Smooth muscle cell (in vitro differentiated cells): ENCODE measurements around the gene NEGR1. TPM values are rescaled to one million over a fixed set of nuclear protein-coding genes. Genes with fewer than 3 reads are reported as not detected.

Experiments used
- DNase-seq: peaks from one replicate; lab custom pipeline; 2025; ENCODE audit not compliant: unreplicated experiment; lab: John Stamatoyannopoulos, UW
- H2AFZ ChIP-seq: fragments of 200-600 bp; sonication (generic); 2 replicates; pipeline ENCODE4 v1.6.0; 2016; ENCODE audit warnings: antibody characterized with exemption, low read depth, mild to moderate bottlenecking
- H3F3A ChIP-seq: fragments of 200-600 bp; sonication (generic); 2 replicates; pipeline ENCODE4 v1.6.0; 2017; ENCODE audit warnings: antibody characterized with exemption, low read depth
- H3K27ac ChIP-seq: fragments of 200-600 bp; sonication (generic); 2 replicates; pipeline ENCODE4 v1.5.1; 2016; ENCODE audit warnings: low read depth, mild to moderate bottlenecking
- H3K27me3 ChIP-seq: fragments of 200-600 bp; sonication (generic); 2 replicates; pipeline ENCODE4 v1.6.1; 2016; ENCODE audit warnings: low read depth, mild to moderate bottlenecking
- H3K36me3 ChIP-seq: fragments of 200-600 bp; sonication (generic); 2 replicates; pipeline ENCODE4 v1.5.1; 2016; ENCODE audit warnings: low read depth
- H3K4me1 ChIP-seq: fragments of 200-600 bp; sonication (generic); 2 replicates; pipeline ENCODE4 v1.5.1; 2016; ENCODE audit warnings: low read depth
- H3K4me2 ChIP-seq: fragments of 200-600 bp; sonication (generic); 2 replicates; pipeline ENCODE4 v1.6.0; 2016; ENCODE audit warnings: mild to moderate bottlenecking
- H3K4me3 ChIP-seq: fragments of 200-600 bp; sonication (generic); 2 replicates; pipeline ENCODE4 v1.5.1; 2016; ENCODE audit warnings: mild to moderate bottlenecking
- H3K79me2 ChIP-seq: fragments of 200-600 bp; sonication (generic); 2 replicates; pipeline ENCODE4 v1.6.0; 2016; ENCODE audit warnings: low read depth, mild to moderate bottlenecking
- H3K9ac ChIP-seq: fragments of 200-600 bp; sonication (generic); 2 replicates; pipeline ENCODE4 v1.6.0; 2016; ENCODE audit warnings: low read depth
- H3K9me3 ChIP-seq: fragments of 200-600 bp; sonication (generic); replicated peaks from 2 replicates; pipeline ENCODE4 v1.5.1; 2016; ENCODE audit warnings: low read depth
- H4K20me1 ChIP-seq: fragments of 200-600 bp; sonication (generic); 2 replicates; pipeline ENCODE4 v1.6.0; 2016; ENCODE audit warnings: low read depth
- CTCF ChIP-seq: fragments of 200-600 bp; sonication (generic); IDR thresholded peaks from 2 replicates; pipeline ENCODE4 v1.5.1; 2017; ENCODE audit warnings: borderline replicate concordance, mild to moderate bottlenecking, antibody characterized with exemption; ENCODE audit not compliant: insufficient read depth, poor library complexity, severe bottlenecking
- WGBS: methylation state at CpG from one replicate; pipeline ENCODE4 v1.1.7; 2016; ENCODE audit warnings: low lambda C conversion rate; 5-methylcytosine and 5-hydroxymethylcytosine counted together
- polyA plus RNA-seq: library from polyadenylated mRNA; unstranded; fragments of >200 nt; fragmentation: Nextera tagmentation; extraction: Ambion mirVana; gene quantifications from 2 replicates; pipeline ENCODE4 v1.2.1, GENCODE V29; 2016
- total RNA-seq: library from RNA; depleted of rRNA; stranded (reverse); fragments of >200 nt; gene quantifications from 2 replicates; pipeline ENCODE4 v1.2.3, GENCODE V29; 2014

NEGR1 gene
- total and polyA plus RNA-seq, 2 experiments from 2014 or later = 0.02 to 0.09 TPM

GRCh38 chr1:71778940-71779339 lies 503.4 kb downstream of the NEGR1 start:
- Histone ChIP-seq H3F3A (no peaks in the 10 kb centered on the region), H4K20me1 (no peaks in the 10 kb centered on the region), H2AFZ (no peak overlapping the region), H3K9me3 (no peaks in the 10 kb centered on the region), H3K27ac (no peak overlapping the region), H3K4me3 (no peak overlapping the region), H3K27me3 (no peaks in the 10 kb centered on the region), H3K9ac (no peak overlapping the region), H3K4me2 (no peak overlapping the region), H3K4me1 (no peaks in the 10 kb centered on the region), H3K79me2 (no peaks in the 10 kb centered on the region), H3K36me3 (no peaks in the 10 kb centered on the region)
- DNase-seq = no peak
- 68% methylated on average over 1 of the region's 1 CpG for WGBS
- no peak for TF ChIP-seq CTCF

GRCh38 chr1:71777094-71777493 lies 505.2 kb downstream of the NEGR1 start:
- Histone ChIP-seq H3K79me2 (no peaks in the 10 kb centered on the region), H2AFZ (no peak overlapping the region)

GRCh38 chr1:71774705-71775104 lies 507.6 kb downstream of the NEGR1 start:
- 81% methylated on average over 1 of the region's 1 CpG for WGBS
- no peak for TF ChIP-seq CTCF
- Histone ChIP-seq H3K4me3 (no peak overlapping the region), H3K4me2 (no peak overlapping the region), H3K9ac (no peak overlapping the region), H2AFZ (no peak overlapping the region), H4K20me1 (no peaks in the 10 kb centered on the region), H3K27me3 (no peaks in the 10 kb centered on the region), H3K36me3 (no peaks in the 10 kb centered on the region), H3K27ac (no peak overlapping the region), H3K9me3 (no peaks in the 10 kb centered on the region), H3F3A (no peaks in the 10 kb centered on the region), H3K4me1 (no peaks in the 10 kb centered on the region), H3K79me2 (no peaks in the 10 kb centered on the region)
- DNase-seq = no peak

More at GRCh38 chr1:71777094-71777493, 505.2 kb downstream of the NEGR1 start:
- no peak for TF ChIP-seq CTCF
- Histone ChIP-seq H4K20me1 (no peaks in the 10 kb centered on the region), H3K4me1 (no peaks in the 10 kb centered on the region), H3K9me3 (no peaks in the 10 kb centered on the region), H3K4me2 (no peak overlapping the region), H3K27ac (no peak overlapping the region), H3K4me3 (no peak overlapping the region), H3F3A (no peaks in the 10 kb centered on the region), H3K9ac (no peak overlapping the region), H3K36me3 (no peaks in the 10 kb centered on the region), H3K27me3 (no peaks in the 10 kb centered on the region)
- no peak for DNase-seq

GRCh38 chr1:71770121-71770520 lies 512.2 kb downstream of the NEGR1 start:
- WGBS = 47% methylated on average over 1 of the region's 1 CpG
- Histone ChIP-seq H3F3A (no peaks in the 10 kb centered on the region), H3K9ac (no peak overlapping the region), H2AFZ (no peak overlapping the region), H3K9me3 (no peaks in the 10 kb centered on the region), H3K4me1 (no peaks in the 10 kb centered on the region), H3K27ac (no peak overlapping the region), H3K36me3 (no peaks in the 10 kb centered on the region), H3K79me2 (no peaks in the 10 kb centered on the region), H3K27me3 (no peaks in the 10 kb centered on the region), H3K4me3 (no peak overlapping the region), H3K4me2 (no peak overlapping the region), H4K20me1 (no peaks in the 10 kb centered on the region)
- no peak for TF ChIP-seq CTCF
- DNase-seq = no peak
